Measurements from ENCODE around the gene DENND1A.

- TF ChIP-seq CTCF (IDR thresholded peaks at IDR 0.05) (no peak), POLR2A (IDR thresholded peaks at IDR 0.05) (no peak)
Measured at GRCh38 chr9:123517512-123517911, 412.4 kb downstream of the DENND1A start.

Measured in heart left ventricle (tissue), 13 donors.